Choroid plexus epithelial cell (primary cell): Measurements from ENCODE around the gene RCOR3.

Source experiments
- DNase-seq: peaks from one replicate; pipeline ENCODE4 v3.0.0-alpha.2; 2010; ENCODE audit warnings: low read depth
- H3K4me3 ChIP-seq: 2 replicates; pipeline ENCODE4 v1.5.1; 2011; ENCODE audit warnings: low read depth, mild to moderate bottlenecking, control low read depth, low read length, moderate library complexity
- TF ChIP-seq, protein P1 (sequence below): conservative IDR thresholded peaks from 2 replicates; pipeline ENCODE4 v1.5.1; 2011; ENCODE audit warnings: low read depth, mild to moderate bottlenecking, control low read depth, inconsistent platforms, low read length, moderate library complexity

Gene RCOR3

GRCh38 chr1:211361202-211361601 lies 102.0 kb downstream of the RCOR3 start:
- H3K4me3 ChIP-seq, result no peak overlapping the region
- TF ChIP-seq, protein P1, sequence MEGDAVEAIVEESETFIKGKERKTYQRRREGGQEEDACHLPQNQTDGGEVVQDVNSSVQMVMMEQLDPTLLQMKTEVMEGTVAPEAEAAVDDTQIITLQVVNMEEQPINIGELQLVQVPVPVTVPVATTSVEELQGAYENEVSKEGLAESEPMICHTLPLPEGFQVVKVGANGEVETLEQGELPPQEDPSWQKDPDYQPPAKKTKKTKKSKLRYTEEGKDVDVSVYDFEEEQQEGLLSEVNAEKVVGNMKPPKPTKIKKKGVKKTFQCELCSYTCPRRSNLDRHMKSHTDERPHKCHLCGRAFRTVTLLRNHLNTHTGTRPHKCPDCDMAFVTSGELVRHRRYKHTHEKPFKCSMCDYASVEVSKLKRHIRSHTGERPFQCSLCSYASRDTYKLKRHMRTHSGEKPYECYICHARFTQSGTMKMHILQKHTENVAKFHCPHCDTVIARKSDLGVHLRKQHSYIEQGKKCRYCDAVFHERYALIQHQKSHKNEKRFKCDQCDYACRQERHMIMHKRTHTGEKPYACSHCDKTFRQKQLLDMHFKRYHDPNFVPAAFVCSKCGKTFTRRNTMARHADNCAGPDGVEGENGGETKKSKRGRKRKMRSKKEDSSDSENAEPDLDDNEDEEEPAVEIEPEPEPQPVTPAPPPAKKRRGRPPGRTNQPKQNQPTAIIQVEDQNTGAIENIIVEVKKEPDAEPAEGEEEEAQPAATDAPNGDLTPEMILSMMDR, result no peak
- no peak for DNase-seq
